Measurements from ENCODE around the gene S100A1. TPM values are rescaled to one million over a fixed set of nuclear protein-coding genes. Genes with fewer than 3 reads are reported as not detected.
A peak's percentile ranks its signal among the peaks of the same experiment; 100 is the strongest.

The S100A1 gene
- total and polyA plus RNA-seq, 8 donors, result 5.7 to 64.8 (median 45.5) TPM; not detected in 5

DNA sequence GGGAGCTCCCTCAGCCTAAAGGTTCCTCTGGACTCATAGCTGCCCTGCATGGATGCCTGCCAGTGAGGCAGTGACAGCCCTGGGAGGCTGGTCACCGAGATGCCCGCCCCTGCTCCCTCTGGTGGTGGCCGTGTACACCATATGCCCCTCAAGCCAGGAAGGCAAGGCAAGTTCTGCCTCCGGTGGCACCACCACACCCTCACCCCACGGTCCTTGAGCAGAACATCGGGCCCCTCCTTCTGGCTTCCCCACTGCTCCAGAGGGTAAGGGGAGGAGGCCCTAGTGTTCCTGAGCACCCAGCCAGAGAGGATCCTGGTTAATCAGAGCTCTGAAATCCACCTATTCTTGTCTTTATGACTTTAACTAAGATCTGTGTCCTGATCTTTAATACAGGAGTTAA lies 10.6 kb upstream of the S100A1 start:
- intact Hi-C loops (cut with DNase I; ENCODE audit: low total_unique reads), result no loop called here
- 3 to 53% (median 32%) methylated on average over 4 to 6 of the region's 6 CpGs for WGBS, 5 donors
- H3K27me3 ChIP-seq, result no peaks in the 10 kb centered on the region
- TF ChIP-seq, protein P1, sequence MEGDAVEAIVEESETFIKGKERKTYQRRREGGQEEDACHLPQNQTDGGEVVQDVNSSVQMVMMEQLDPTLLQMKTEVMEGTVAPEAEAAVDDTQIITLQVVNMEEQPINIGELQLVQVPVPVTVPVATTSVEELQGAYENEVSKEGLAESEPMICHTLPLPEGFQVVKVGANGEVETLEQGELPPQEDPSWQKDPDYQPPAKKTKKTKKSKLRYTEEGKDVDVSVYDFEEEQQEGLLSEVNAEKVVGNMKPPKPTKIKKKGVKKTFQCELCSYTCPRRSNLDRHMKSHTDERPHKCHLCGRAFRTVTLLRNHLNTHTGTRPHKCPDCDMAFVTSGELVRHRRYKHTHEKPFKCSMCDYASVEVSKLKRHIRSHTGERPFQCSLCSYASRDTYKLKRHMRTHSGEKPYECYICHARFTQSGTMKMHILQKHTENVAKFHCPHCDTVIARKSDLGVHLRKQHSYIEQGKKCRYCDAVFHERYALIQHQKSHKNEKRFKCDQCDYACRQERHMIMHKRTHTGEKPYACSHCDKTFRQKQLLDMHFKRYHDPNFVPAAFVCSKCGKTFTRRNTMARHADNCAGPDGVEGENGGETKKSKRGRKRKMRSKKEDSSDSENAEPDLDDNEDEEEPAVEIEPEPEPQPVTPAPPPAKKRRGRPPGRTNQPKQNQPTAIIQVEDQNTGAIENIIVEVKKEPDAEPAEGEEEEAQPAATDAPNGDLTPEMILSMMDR (IDR thresholded peaks at IDR 0.05), result peak in 5 of 7 experiments; percentile 18 to 81 (median 59)
- TF ChIP-seq EP300 (IDR thresholded peaks at IDR 0.05) (no peak), POLR2A (IDR thresholded peaks at IDR 0.05) (no peak), POLR2AphosphoS5 (IDR thresholded peaks at IDR 0.05) (peak in 1 of 3 donors; percentile 31)
- H3K36me3 ChIP-seq, result peaks cover 0 to 34% (median 13%) of the 10 kb centered on the region in 4 donors
- peak overlapping the region in 4 of 5 donors; percentile 46 to 89 (median 67) for H3K27ac ChIP-seq
- peak; percentile 85 to 91 for DNase-seq
- peaks cover 28 to 53% (median 42%) of the 10 kb centered on the region in 4 donors for H3K4me1 ChIP-seq
- no peaks in the 10 kb centered on the region for H3K9me3 ChIP-seq
- no peak overlapping the region for H3K4me3 ChIP-seq

GRCh38 chr1:153619171-153619570 lies 9.1 kb upstream of the S100A1 start:
- H3K4me1 ChIP-seq, result peaks cover 23 to 50% (median 37%) of the 10 kb centered on the region in 4 donors
- WGBS, 5 donors, result 89 to 91% (median 90%) methylated on average over 6 of the region's 6 CpGs
- H3K36me3 ChIP-seq, result peaks cover 0 to 43% (median 19%) of the 10 kb centered on the region in 4 donors
- no peak for DNase-seq
- no peaks in the 10 kb centered on the region for H3K9me3 ChIP-seq
- H3K27ac ChIP-seq, result no peak overlapping the region
- H3K4me3 ChIP-seq, result no peak overlapping the region
- TF ChIP-seq, protein P1 (IDR thresholded peaks at IDR 0.05), result no peak
- TF ChIP-seq POLR2AphosphoS5 (IDR thresholded peaks at IDR 0.05), result no peak
- no peak for TF ChIP-seq EP300 (IDR thresholded peaks at IDR 0.05)
- TF ChIP-seq POLR2A (IDR thresholded peaks at IDR 0.05), result no peak
- intact Hi-C loops (cut with DNase I; ENCODE audit: low total_unique reads), result no loop called here
- H3K27me3 ChIP-seq, result no peaks in the 10 kb centered on the region

DNA sequence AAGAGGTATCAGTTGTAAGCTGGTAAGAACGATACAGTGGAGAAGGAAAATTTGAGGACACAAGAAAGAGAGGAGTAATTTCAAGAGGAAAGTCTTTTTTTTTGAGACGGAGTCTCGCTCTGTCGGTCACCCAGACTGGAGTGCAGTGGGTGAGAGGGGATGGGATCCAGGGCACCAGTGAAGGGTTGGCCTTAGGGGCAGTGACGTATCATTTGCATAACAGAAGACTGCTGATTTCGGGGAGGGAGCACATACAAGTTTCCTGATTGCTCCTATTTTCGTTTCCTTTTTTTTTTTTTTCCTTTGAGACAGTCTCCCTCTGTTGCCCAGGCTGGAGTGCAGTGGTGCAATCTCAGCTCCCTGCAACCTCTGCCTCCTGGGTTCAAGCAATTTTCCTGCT lies 5.1 kb upstream of the S100A1 start:
- Histone ChIP-seq H3K27me3 (no peaks in the 10 kb centered on the region), H3K27ac (no peak overlapping the region), H3K9me3 (no peaks in the 10 kb centered on the region), H3K4me1 (peaks cover 21 to 52% (median 36%) of the 10 kb centered on the region in 4 donors), H3K36me3 (peaks cover 0 to 41% (median 24%) of the 10 kb centered on the region in 4 donors), H3K4me3 (no peak overlapping the region)
- no peak for DNase-seq
- 80 to 89% (median 86%) methylated on average over 7 of the region's 7 CpGs for WGBS, 5 donors
- no peak for TF ChIP-seq EP300 (IDR thresholded peaks at IDR 0.05)
- no peak for TF ChIP-seq POLR2A (IDR thresholded peaks at IDR 0.05)
- TF ChIP-seq, protein P1 (IDR thresholded peaks at IDR 0.05), result no peak
- no peak for TF ChIP-seq POLR2AphosphoS5 (IDR thresholded peaks at IDR 0.05)
- intact Hi-C loops (cut with DNase I; ENCODE audit: low total_unique reads), result no loop called here

GRCh38 chr1:153624965-153625611 lies 3.1 kb upstream of the S100A1 start:
- Histone ChIP-seq H3K27me3 (no peaks in the 10 kb centered on the region), H3K9me3 (no peaks in the 10 kb centered on the region), H3K36me3 (peaks cover 0 to 29% (median 13%) of the 10 kb centered on the region in 4 donors), H3K4me3 (peak overlapping the region in 1 of 4 donors; percentile 54), H3K27ac (peak overlapping the region in 2 of 5 donors; percentile 87 to 90), H3K4me1 (peaks cover 21 to 58% (median 39%) of the 10 kb centered on the region in 4 donors)
- no peak for DNase-seq
- TF ChIP-seq, protein P1 (IDR thresholded peaks at IDR 0.05), result no peak
- TF ChIP-seq POLR2A (IDR thresholded peaks at IDR 0.05), result no peak
- TF ChIP-seq POLR2AphosphoS5 (IDR thresholded peaks at IDR 0.05), result no peak
- TF ChIP-seq EP300 (IDR thresholded peaks at IDR 0.05), result no peak
- 81 to 95% (median 93%) methylated on average over 10 of the region's 10 CpGs for WGBS, 5 donors
- intact Hi-C loops (cut with DNase I; ENCODE audit: low total_unique reads), result no loop called here
